GM23338 (cell line): ENCODE results near the gene EXOSC7. TPM values are rescaled to one million over a fixed set of nuclear protein-coding genes. Genes with fewer than 3 reads are reported as not detected.

Source experiments
- ATAC-seq: fragments of 200-7000 bp; cut with Tn5 transposase; 3 replicates; pipeline ENCODE4 v1.9.1; 2020
- DNase-seq: peaks from one replicate; pipeline ENCODE4 v3.0.0-alpha.2; 2015; ENCODE audit warnings: low spot score
- H2AFZ ChIP-seq: fragments of 200-600 bp; sonication (generic); 2 replicates; pipeline ENCODE4 v1.8.0; 2016; ENCODE audit warnings: antibody characterized with exemption, mild to moderate bottlenecking, moderate library complexity
- H3F3A ChIP-seq: fragments of 200-600 bp; sonication (generic); replicated peaks from 2 replicates; pipeline ENCODE4 v1.8.0; 2017; ENCODE audit warnings: antibody characterized with exemption, mixed run types, low read depth
- H3K27ac ChIP-seq: fragments of 200-600 bp; sonication (generic); 2 replicates; pipeline ENCODE4 v1.6.1; 2016; ENCODE audit warnings: low read depth
- H3K27me3 ChIP-seq: fragments of 200-600 bp; sonication (generic); 2 replicates; pipeline ENCODE4 v1.8.0; 2016; ENCODE audit warnings: mild to moderate bottlenecking, mixed run types, moderate library complexity; ENCODE audit not compliant: insufficient read depth
- H3K36me3 ChIP-seq: fragments of 200-600 bp; sonication (generic); 2 replicates; pipeline ENCODE4 v1.8.0; 2016; ENCODE audit warnings: mild to moderate bottlenecking; ENCODE audit not compliant: insufficient read depth
- H3K4me1 ChIP-seq: fragments of 200-600 bp; sonication (generic); 2 replicates; pipeline ENCODE4 v1.8.0; 2016; ENCODE audit warnings: mild to moderate bottlenecking, moderate library complexity; ENCODE audit not compliant: insufficient read depth
- H3K4me2 ChIP-seq: fragments of 200-600 bp; sonication (generic); 2 replicates; pipeline ENCODE4 v1.7.1; 2017; ENCODE audit warnings: mixed run types
- H3K4me3 ChIP-seq: fragments of 200-600 bp; sonication (generic); 2 replicates; pipeline ENCODE4 v1.6.1; 2016; ENCODE audit warnings: mixed run types
- H3K79me2 ChIP-seq: fragments of 200-600 bp; sonication (generic); replicated peaks from 2 replicates; pipeline ENCODE4 v1.8.0; 2017; ENCODE audit warnings: mild to moderate bottlenecking; ENCODE audit not compliant: insufficient read depth
- H3K9me2 ChIP-seq: fragments of 200-600 bp; sonication (generic); 2 replicates; pipeline ENCODE4 v1.8.0; 2017; ENCODE audit not compliant: insufficient read depth
- H4K20me1 ChIP-seq: fragments of 200-600 bp; sonication (generic); replicated peaks from 2 replicates; pipeline ENCODE4 v1.8.0; 2017; ENCODE audit warnings: mild to moderate bottlenecking; ENCODE audit not compliant: insufficient read depth
- H3K27ac Mint-ChIP-seq: 2 replicates; pipeline ENCODE4 v1.8.0; 2020; ENCODE audit warnings: inconsistent platforms, mild to moderate bottlenecking, moderate library complexity, mixed read lengths
- H3K27me3 Mint-ChIP-seq: 3 replicates; pipeline ENCODE4 v1.8.0; 2022; ENCODE audit warnings: low read depth, mild to moderate bottlenecking, moderate library complexity, mixed read lengths, inconsistent platforms; ENCODE audit not compliant: insufficient read depth, poor library complexity
- H3K36me3 Mint-ChIP-seq: 3 replicates; pipeline ENCODE4 v1.8.0; 2021; ENCODE audit warnings: low read depth, mild to moderate bottlenecking, inconsistent platforms, moderate library complexity, mixed read lengths
- H3K4me1 Mint-ChIP-seq: 3 replicates; pipeline ENCODE4 v1.8.0; 2020; ENCODE audit warnings: mild to moderate bottlenecking, inconsistent platforms, mixed read lengths
- H3K4me3 Mint-ChIP-seq: 3 replicates; pipeline ENCODE4 v1.8.0; 2021; ENCODE audit warnings: moderate library complexity, mild to moderate bottlenecking, inconsistent platforms, mixed read lengths
- H3K9me3 Mint-ChIP-seq: 3 replicates; pipeline ENCODE4 v1.8.0; 2020; ENCODE audit warnings: moderate library complexity, mild to moderate bottlenecking, inconsistent platforms, mixed read lengths
- CREB1 ChIP-seq: fragments of 250-450 bp; sonication (Bioruptor Pico); IDR thresholded peaks from 2 replicates; pipeline ENCODE4 v1.5.0; 2020; ENCODE audit warnings: low read depth, mild to moderate bottlenecking, moderate library complexity
- EZH2 ChIP-seq: fragments of 200-600 bp; sonication (generic); IDR thresholded peaks from one replicate; pipeline ENCODE4 v1.8.0; 2017; ENCODE audit warnings: antibody characterized with exemption, mild to moderate bottlenecking, low read depth; ENCODE audit not compliant: unreplicated experiment
- EZH2phosphoT487 ChIP-seq: fragments of 200-600 bp; sonication (generic); IDR thresholded peaks from one replicate; pipeline ENCODE4 v1.8.1; 2018; ENCODE audit warnings: antibody characterized with exemption; ENCODE audit not compliant: unreplicated experiment
- JUNB ChIP-seq: IDR thresholded peaks from one replicate; pipeline ENCODE4 v1.6.1; 2016; ENCODE audit warnings: antibody characterized with exemption; ENCODE audit not compliant: unreplicated experiment
- NANOG ChIP-seq: IDR thresholded peaks from 2 replicates; pipeline ENCODE4 v1.6.1; 2016; ENCODE audit warnings: antibody characterized with exemption, borderline replicate concordance
- POLR2AphosphoS5 ChIP-seq: IDR thresholded peaks from 2 replicates; pipeline ENCODE4 v1.6.1; 2016; ENCODE audit warnings: antibody characterized with exemption, low read depth
- STAT1 ChIP-seq: IDR thresholded peaks from one replicate; pipeline ENCODE4 v1.6.1; 2016; ENCODE audit warnings: antibody characterized with exemption; ENCODE audit not compliant: unreplicated experiment
- ZNF114 ChIP-seq: fragments of 250-450 bp; sonication (Bioruptor Pico); IDR thresholded peaks from 2 replicates; pipeline ENCODE4 v1.5.0; 2020; ENCODE audit warnings: mild to moderate bottlenecking, moderate library complexity
- ZNF331 ChIP-seq: fragments of 250-450 bp; sonication (Bioruptor Pico); IDR thresholded peaks from 2 replicates; pipeline ENCODE4 v1.5.0; 2020; ENCODE audit warnings: low read depth, mild to moderate bottlenecking, moderate library complexity
- polyA plus RNA-seq: library from polyadenylated mRNA; unstranded; fragments of >200 nt; fragmentation: Nextera tagmentation; extraction: Ambion mirVana; gene quantifications from 2 replicates; pipeline ENCODE4 v1.2.1, GENCODE V29; 2016
- total RNA-seq: library from RNA; depleted of rRNA; stranded (reverse); fragments of >200 nt; shearing (Covaris generic); gene quantifications from 2 replicates; pipeline ENCODE4 v1.2.3, GENCODE V29; 2014
- TF ChIP-seq, protein P1 (sequence below): IDR thresholded peaks from 2 replicates; pipeline ENCODE4 v1.6.1; 2016; ENCODE audit warnings: antibody characterized with exemption
- TF ChIP-seq, protein P2 (sequence below), 2 experiments: fragments of 200-600 bp in 1 of 2; sonication (generic) in 1 of 2; conservative IDR thresholded peaks; 2 replicates each; pipeline versions ENCODE4 v1.5.1 to v1.6.1; 2016 to 2017; ENCODE audit warnings: antibody characterized with exemption in 2 of 2, low read depth in 2 of 2, mild to moderate bottlenecking in 2 of 2, moderate library complexity in 1 of 2
- TF ChIP-seq, protein P3 (sequence below): fragments of 250-450 bp; sonication (Bioruptor Pico); IDR thresholded peaks from 2 replicates; pipeline ENCODE4 v1.5.0; 2020; ENCODE audit warnings: mild to moderate bottlenecking, moderate library complexity
- TF ChIP-seq, protein P4 (sequence below): IDR thresholded peaks from one replicate; pipeline ENCODE4 v1.6.1; 2018; ENCODE audit warnings: antibody characterized with exemption; ENCODE audit not compliant: unreplicated experiment

Gene EXOSC7
- total and polyA plus RNA-seq, 2 experiments from 2014 or later = 84.8 to 120 TPM

DNA sequence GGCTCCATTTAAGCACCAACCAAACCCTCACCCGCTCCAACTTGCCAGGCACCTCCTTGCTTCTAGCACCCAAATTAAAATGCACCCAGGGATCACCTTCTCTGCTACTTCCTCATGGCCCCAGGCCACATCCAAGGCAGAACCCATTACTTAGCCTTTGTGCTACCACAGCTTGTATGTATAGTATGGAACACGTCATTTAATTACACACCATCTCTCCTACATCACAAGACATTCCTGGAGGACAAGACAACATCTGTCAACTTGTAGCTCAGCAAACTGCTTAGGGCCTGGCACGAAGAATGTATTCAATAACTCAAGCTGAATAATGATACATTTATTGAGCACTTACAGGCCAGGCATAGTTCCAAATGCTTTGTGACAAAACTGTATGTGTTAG is 23.4 kb upstream of the EXOSC7 start:
- no peaks in the 10 kb centered on the region for H3K9me3 Mint-ChIP-seq
- Histone ChIP-seq H3K4me2 (no peak overlapping the region), H4K20me1 (peaks cover 21% of the 10 kb centered on the region), H3K36me3 (no peaks in the 10 kb centered on the region), H3F3A (no peaks in the 10 kb centered on the region; the same call in 1 of the 2 replicates), H3K4me1 (peaks cover 18% of the 10 kb centered on the region), H3K4me3 (no peak overlapping the region), H3K79me2 (peaks cover 22% of the 10 kb centered on the region), H2AFZ (no peak overlapping the region), H3K27me3 (no peaks in the 10 kb centered on the region), H3K9me2 (no peaks in the 10 kb centered on the region), H3K27ac (no peak overlapping the region)
- no peak for DNase-seq
- peaks cover 21% of the 10 kb centered on the region for H3K4me1 Mint-ChIP-seq
- TF ChIP-seq, protein P1, sequence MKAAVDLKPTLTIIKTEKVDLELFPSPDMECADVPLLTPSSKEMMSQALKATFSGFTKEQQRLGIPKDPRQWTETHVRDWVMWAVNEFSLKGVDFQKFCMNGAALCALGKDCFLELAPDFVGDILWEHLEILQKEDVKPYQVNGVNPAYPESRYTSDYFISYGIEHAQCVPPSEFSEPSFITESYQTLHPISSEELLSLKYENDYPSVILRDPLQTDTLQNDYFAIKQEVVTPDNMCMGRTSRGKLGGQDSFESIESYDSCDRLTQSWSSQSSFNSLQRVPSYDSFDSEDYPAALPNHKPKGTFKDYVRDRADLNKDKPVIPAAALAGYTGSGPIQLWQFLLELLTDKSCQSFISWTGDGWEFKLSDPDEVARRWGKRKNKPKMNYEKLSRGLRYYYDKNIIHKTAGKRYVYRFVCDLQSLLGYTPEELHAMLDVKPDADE = no peak
- TF ChIP-seq, protein P2, sequence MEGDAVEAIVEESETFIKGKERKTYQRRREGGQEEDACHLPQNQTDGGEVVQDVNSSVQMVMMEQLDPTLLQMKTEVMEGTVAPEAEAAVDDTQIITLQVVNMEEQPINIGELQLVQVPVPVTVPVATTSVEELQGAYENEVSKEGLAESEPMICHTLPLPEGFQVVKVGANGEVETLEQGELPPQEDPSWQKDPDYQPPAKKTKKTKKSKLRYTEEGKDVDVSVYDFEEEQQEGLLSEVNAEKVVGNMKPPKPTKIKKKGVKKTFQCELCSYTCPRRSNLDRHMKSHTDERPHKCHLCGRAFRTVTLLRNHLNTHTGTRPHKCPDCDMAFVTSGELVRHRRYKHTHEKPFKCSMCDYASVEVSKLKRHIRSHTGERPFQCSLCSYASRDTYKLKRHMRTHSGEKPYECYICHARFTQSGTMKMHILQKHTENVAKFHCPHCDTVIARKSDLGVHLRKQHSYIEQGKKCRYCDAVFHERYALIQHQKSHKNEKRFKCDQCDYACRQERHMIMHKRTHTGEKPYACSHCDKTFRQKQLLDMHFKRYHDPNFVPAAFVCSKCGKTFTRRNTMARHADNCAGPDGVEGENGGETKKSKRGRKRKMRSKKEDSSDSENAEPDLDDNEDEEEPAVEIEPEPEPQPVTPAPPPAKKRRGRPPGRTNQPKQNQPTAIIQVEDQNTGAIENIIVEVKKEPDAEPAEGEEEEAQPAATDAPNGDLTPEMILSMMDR (conservative IDR thresholded peaks at IDR 0.05; ENCODE audit: low read depth in 2 of 2) = no peak
- TF ChIP-seq EZH2phosphoT487 (no peak), EZH2 (no peak), JUNB (no peak), ZNF331 (CRISPR knock-in tag) (no peak), NANOG (no peak), ZNF114 (CRISPR knock-in tag) (no peak), CREB1 (CRISPR knock-in tag) (no peak), STAT1 (no peak), POLR2AphosphoS5 (no peak)
- TF ChIP-seq, protein P3, sequence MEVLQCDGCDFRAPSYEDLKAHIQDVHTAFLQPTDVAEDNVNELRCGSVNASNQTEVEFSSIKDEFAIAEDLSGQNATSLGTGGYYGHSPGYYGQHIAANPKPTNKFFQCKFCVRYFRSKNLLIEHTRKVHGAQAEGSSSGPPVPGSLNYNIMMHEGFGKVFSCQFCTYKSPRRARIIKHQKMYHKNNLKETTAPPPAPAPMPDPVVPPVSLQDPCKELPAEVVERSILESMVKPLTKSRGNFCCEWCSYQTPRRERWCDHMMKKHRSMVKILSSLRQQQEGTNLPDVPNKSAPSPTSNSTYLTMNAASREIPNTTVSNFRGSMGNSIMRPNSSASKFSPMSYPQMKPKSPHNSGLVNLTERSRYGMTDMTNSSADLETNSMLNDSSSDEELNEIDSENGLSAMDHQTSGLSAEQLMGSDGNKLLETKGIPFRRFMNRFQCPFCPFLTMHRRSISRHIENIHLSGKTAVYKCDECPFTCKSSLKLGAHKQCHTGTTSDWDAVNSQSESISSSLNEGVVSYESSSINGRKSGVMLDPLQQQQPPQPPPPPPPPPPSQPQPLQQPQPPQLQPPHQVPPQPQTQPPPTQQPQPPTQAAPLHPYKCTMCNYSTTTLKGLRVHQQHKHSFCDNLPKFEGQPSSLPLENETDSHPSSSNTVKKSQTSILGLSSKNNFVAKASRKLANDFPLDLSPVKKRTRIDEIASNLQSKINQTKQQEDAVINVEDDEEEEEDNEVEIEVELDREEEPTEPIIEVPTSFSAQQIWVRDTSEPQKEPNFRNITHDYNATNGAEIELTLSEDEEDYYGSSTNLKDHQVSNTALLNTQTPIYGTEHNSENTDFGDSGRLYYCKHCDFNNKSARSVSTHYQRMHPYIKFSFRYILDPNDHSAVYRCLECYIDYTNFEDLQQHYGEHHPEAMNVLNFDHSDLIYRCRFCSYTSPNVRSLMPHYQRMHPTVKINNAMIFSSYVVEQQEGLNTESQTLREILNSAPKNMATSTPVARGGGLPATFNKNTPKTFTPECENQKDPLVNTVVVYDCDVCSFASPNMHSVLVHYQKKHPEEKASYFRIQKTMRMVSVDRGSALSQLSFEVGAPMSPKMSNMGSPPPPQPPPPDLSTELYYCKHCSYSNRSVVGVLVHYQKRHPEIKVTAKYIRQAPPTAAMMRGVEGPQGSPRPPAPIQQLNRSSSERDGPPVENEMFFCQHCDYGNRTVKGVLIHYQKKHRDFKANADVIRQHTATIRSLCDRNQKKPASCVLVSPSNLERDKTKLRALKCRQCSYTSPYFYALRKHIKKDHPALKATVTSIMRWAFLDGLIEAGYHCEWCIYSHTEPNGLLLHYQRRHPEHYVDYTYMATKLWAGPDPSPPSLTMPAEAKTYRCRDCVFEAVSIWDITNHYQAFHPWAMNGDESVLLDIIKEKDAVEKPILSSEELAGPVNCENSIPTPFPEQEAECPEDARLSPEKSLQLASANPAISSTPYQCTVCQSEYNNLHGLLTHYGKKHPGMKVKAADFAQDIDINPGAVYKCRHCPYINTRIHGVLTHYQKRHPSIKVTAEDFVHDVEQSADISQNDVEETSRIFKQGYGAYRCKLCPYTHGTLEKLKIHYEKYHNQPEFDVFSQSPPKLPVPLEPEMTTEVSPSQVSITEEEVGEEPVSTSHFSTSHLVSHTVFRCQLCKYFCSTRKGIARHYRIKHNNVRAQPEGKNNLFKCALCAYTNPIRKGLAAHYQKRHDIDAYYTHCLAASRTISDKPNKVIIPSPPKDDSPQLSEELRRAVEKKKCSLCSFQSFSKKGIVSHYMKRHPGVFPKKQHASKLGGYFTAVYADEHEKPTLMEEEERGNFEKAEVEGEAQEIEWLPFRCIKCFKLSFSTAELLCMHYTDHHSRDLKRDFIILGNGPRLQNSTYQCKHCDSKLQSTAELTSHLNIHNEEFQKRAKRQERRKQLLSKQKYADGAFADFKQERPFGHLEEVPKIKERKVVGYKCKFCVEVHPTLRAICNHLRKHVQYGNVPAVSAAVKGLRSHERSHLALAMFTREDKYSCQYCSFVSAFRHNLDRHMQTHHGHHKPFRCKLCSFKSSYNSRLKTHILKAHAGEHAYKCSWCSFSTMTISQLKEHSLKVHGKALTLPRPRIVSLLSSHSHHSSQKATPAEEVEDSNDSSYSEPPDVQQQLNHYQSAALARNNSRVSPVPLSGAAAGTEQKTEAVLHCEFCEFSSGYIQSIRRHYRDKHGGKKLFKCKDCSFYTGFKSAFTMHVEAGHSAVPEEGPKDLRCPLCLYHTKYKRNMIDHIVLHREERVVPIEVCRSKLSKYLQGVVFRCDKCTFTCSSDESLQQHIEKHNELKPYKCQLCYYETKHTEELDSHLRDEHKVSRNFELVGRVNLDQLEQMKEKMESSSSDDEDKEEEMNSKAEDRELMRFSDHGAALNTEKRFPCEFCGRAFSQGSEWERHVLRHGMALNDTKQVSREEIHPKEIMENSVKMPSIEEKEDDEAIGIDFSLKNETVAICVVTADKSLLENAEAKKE (CRISPR knock-in tag) = no peak
- TF ChIP-seq, protein P4, sequence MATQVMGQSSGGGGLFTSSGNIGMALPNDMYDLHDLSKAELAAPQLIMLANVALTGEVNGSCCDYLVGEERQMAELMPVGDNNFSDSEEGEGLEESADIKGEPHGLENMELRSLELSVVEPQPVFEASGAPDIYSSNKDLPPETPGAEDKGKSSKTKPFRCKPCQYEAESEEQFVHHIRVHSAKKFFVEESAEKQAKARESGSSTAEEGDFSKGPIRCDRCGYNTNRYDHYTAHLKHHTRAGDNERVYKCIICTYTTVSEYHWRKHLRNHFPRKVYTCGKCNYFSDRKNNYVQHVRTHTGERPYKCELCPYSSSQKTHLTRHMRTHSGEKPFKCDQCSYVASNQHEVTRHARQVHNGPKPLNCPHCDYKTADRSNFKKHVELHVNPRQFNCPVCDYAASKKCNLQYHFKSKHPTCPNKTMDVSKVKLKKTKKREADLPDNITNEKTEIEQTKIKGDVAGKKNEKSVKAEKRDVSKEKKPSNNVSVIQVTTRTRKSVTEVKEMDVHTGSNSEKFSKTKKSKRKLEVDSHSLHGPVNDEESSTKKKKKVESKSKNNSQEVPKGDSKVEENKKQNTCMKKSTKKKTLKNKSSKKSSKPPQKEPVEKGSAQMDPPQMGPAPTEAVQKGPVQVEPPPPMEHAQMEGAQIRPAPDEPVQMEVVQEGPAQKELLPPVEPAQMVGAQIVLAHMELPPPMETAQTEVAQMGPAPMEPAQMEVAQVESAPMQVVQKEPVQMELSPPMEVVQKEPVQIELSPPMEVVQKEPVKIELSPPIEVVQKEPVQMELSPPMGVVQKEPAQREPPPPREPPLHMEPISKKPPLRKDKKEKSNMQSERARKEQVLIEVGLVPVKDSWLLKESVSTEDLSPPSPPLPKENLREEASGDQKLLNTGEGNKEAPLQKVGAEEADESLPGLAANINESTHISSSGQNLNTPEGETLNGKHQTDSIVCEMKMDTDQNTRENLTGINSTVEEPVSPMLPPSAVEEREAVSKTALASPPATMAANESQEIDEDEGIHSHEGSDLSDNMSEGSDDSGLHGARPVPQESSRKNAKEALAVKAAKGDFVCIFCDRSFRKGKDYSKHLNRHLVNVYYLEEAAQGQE = no peak
- H3K36me3 Mint-ChIP-seq = no peaks in the 10 kb centered on the region; the same call in 2 of the 3 replicates
- peaks cover 2% of the 10 kb centered on the region for H3K27me3 Mint-ChIP-seq
- no peak overlapping the region for H3K4me3 Mint-ChIP-seq
- ATAC-seq = no peak
- H3K27ac Mint-ChIP-seq = no peak overlapping the region; the same call in 1 of the 2 replicates
